GM21576 (cell line): ENCODE data around the gene KLK6.

Experiments
- ATAC-seq: cut with Tn5 transposase; IDR thresholded peaks from one replicate; pipeline ENCODE4 v1.9.1; 2021; ENCODE audit warnings: mild to moderate bottlenecking, moderate library complexity; ENCODE audit not compliant: unreplicated experiment

The KLK6 gene

GRCh38 chr19:50959731-50960500, 9.5 kb downstream of the KLK6 start:
- ATAC-seq: no peak

DNA sequence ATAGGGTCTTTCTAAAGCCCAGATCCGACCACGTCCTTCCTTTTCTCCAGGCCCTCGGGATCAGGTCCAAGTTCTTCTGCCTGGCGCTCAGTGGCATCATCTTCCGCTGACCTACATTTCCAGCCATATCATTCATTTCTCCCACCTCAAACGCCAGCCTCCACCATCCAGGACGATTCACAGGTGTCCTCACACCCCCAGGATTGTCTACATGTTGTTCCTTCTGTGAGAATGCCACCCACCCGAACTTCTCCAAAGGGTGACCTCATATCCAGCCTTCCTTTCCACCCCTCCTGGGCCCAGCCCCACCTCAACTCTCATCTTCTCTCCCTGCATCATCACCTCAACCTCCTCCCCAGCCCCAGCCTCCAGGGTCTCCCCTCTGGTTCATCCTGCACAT, 11.8 kb downstream of the KLK6 start:
- no peak for ATAC-seq

DNA sequence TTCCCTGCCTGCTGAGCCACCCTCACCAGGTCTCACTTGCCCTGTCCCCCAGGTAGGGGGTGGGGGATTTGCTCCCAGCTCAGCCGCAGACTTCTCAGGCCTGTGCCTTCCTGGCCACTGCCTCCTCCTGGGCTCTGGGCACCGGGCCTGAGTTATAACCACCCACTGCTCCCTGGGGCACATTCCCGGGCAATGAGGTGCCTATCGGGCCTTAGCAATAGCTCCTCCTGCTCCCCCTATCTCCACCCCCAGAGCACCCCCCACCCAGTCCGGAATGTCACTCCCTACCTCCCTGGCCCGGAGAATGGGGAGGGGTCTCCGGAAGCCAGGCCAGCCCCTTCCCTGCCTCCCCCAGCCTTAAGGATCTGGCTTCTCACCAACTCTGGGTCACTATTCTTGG, 16.5 kb downstream of the KLK6 start, which contains the start of gene KLK5:
Gene KLK5 (minus strand): TSS at position 129 of the 400 bp plus-strand sequence. CDS start 381 bp downstream, outside the sequence.
- no peak for ATAC-seq

DNA sequence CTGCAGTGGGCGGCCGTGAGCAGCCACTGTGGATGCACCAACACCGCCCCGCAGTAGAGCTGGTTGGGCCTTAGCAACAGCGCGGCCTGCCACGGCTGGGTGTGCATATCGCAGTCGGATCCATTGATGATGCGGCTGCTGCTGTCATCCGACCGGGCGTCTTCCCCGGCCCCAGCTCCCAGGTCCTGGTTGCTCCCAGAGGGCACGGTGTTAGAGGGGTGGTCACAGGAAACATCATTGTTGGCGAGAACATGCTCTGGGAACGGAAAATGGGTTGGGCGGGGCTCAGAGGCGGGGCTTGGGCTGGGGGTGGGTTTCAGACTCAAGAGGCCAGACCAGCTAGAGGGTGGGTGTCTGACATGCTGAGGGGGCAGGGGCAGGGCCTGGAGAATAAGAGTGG, 19.5 kb downstream of the KLK6 start:
- no peak for ATAC-seq

- ATAC-seq: no peak
Measured at GRCh38 chr19:50947123-50947522, 22.3 kb downstream of the KLK6 start.

DNA sequence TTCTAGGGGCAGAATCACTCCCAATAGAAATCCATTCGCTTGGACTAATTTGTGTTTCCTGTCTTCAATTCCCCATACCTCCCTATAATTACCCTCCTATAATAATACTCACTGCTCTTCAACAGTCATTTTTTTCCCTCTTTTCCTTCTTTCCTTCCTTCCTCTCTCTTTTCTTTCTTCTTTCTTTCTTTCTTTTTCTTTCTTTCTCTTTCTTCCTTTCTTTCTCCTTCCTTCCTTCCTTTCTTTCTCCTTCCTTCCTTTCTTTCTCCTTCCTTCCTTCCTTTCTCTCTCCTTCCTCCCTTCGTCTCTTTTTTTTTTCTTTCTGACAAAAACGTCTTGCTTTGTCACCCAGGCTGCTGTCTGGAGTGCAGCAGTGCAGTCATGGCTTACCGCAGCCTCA, 24.6 kb downstream of the KLK6 start:
- ATAC-seq: no peak

- no peak for ATAC-seq
Measured at GRCh38 chr19:50943074-50943828, 26.1 kb downstream of the KLK6 start.

DNA sequence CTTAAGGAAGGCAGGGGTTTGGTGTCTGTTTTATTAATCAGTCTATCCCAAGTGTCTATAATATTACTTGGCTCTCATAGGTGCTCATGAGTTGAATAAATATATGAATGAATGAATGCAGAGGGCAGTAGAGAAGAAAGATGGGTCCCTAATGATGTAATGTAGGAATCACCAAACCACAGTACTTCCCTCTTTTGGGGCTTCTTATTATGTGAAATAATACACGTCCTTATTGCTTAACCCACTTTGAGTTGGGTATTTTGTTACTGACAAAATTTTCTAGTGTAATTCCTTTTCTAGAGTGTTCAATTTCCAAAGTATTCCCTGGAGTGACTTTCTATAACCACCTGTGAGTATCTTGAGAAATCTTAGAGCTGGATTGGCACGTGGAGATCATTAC, 29.8 kb downstream of the KLK6 start:
- no peak for ATAC-seq

DNA sequence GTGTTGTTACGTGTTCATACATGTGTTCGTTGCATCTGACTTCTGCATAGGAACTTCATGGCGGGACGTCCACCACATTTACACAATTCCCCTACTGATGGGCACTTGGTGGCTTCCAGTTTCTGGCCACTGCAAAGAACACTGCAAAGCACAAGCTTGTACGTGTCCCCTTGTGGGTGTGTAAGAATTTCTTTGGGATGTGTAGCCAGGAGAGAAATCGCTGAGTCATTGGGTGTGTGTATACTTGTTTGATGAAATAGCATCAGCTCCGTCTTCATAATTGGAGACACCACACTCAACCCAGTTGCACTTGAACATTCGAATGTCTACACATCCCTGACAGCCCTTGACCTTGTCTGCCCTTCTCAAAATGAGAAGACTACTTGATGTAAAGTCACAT, 35.8 kb downstream of the KLK6 start:
- ATAC-seq: no peak

DNA sequence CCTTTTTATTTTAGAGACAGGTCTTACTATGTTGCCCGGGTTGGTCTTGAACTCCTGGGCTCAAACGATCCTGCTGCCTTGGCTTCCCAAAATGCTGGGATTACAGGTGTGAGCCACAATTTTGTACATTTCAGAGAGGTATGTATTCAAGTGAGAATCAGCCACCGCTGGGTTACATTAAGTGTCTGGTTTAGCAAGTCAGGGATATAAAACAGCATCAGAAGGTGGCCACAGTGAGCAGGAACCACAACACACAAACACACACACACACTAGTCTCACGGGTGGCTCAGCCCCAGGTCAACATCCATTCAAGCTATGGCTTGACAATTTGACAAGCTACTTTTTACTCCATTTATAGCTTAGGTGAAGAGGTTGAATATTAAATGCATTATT, 36.7 kb downstream of the KLK6 start:
- no peak for ATAC-seq

GRCh38 chr19:50932018-50932689, 37.2 kb downstream of the KLK6 start:
- no peak for ATAC-seq

DNA sequence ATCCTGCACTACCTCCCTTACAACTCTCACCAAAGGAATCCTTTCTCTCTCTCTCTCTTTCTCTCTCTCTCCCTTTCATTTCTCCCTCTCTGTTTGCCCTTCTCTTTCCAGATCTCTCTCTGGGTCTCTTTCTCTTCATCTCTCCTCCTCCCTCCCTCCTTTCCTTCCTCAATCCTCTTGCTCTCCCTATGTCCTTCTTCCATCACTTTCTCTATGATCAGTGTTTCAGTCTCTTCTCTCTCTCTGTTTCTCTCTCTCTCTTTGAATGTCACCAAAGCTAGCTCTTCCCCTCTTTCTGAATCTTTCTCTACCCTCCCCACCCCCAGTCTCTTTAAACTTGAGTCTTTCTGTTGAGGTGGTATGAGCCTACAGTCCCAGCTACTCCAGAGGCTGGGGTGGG, 38.4 kb downstream of the KLK6 start:
- no peak for ATAC-seq

DNA sequence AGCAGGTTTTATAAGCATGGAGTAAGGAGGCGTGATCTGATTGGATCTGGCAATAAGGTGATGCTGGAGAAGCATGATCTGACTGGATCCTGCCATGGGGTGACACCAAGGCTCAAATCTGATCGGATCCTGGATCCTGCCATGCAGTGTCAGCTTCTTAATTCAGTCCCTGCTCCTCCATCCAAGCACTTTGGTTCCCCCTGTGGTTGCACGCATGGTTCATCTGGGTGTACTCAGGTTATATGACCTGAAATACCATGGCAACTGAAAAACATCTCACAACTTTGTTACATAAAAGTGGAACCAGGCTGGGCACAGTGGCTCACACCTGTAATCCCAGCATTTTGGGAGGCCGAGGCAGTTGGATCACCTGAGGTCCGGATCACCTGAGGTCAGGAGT, 40.6 kb downstream of the KLK6 start:
- no peak for ATAC-seq

GRCh38 chr19:50926144-50926543, 43.2 kb downstream of the KLK6 start:
- ATAC-seq: no peak

- ATAC-seq: no peak
Measured at GRCh38 chr19:50925734-50926133, 43.7 kb downstream of the KLK6 start.

DNA sequence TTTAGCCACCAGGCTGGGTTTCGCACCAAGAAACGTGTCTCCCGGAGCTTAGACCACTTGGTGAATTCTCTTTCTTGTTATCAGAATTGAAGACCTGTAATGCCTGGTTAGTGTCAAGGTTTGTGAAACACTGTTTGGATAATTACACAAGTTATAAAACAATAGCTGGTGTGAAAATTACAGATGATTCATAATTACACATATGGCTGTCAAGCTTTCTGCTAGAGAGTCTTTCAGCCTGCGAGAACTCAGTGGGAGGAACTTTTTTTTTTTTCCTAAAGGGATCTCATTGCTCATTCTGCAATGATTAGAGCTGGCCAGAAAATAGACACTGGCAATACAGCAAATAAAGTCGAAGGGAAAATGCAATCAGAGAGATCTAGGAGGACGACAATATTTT, 44.8 kb downstream of the KLK6 start:
- ATAC-seq: no peak

GRCh38 chr19:50922317-50922853, 47.0 kb downstream of the KLK6 start:
- ATAC-seq: no peak

DNA sequence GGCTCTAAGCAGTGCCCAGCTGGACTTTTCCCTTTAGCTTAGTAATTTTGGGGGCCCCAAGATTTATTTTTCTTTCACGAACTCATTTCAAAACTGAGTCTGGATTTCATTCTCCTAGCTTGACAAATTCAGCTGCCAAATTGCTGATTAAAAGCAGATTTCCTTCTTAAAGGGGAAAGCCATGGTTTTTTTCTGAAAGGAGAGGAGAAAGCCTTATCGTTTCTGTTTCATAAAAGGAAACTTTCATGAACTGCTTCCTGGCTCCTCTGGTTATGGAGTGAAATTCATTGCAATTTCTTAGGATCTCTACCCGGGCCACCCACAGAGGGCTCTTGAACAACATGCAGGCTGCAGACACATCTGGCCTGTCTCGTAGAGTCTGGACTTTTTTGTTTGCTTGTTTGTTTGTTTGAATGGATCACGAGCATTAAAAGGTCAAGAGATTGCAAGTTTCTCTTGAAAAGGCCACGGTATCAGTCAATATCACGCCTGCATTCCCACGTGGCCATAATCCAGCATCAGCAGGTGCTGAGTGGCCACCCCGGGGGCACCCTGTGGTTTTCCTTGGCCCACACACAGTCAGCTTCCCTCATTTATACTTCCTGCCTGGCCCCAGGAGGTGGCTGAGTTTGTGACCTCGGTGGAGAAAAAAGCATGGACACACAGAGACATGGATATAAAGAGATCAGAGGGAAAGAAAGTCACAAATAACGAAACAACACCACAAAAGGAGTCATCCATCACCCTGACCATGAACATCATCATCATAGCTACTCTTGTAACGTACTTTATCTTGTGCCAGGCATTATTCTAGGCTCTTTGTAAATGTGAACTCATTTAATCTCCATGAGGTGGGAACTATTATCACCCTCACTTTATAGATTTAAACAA, 47.7 kb downstream of the KLK6 start:
- no peak for ATAC-seq

- ATAC-seq: no peak
Measured at GRCh38 chr19:50916069-50916468, 53.3 kb downstream of the KLK6 start.
